K562 (cell line): ENCODE results near the gene TBCC. TPM values are rescaled to one million over a fixed set of nuclear protein-coding genes. Genes with fewer than 3 reads are reported as not detected.

Experiments used
- BCOR ChIP-seq: fragments of 450-650 bp; IDR thresholded peaks from 2 replicates; pipeline ENCODE4 v1.6.1; 2016
- CUX1 ChIP-seq: fragments of 200-800 bp; sonication (Bioruptor generic); IDR thresholded peaks from 2 replicates; pipeline ENCODE4 v1.6.1; 2016; ENCODE audit warnings: missing genetic modification characterization, missing compliant biosample characterization
- ILK ChIP-seq: fragments of 450-650 bp; IDR thresholded peaks from 2 replicates; pipeline ENCODE4 v1.6.1; 2016; ENCODE audit warnings: missing genetic modification characterization, low read depth, mild to moderate bottlenecking, missing compliant biosample characterization, moderate library complexity, borderline replicate concordance
- MBD1 ChIP-seq: fragments of 250-450 bp; sonication (Bioruptor Pico); IDR thresholded peaks from 2 replicates; pipeline ENCODE4 v1.8.0; 2022; ENCODE audit warnings: inconsistent platforms
- PHB2 ChIP-seq: fragments of 450-650 bp; IDR thresholded peaks from 2 replicates; pipeline ENCODE4 v1.6.1; 2017; ENCODE audit warnings: low read depth
- PHF8 ChIP-seq: fragments of 200-600 bp; sonication (generic); IDR thresholded peaks from 2 replicates; pipeline ENCODE4 v1.6.1; 2012; ENCODE audit warnings: mixed run types, mild to moderate bottlenecking, inconsistent platforms, low read length, moderate library complexity, borderline replicate concordance
- SMAD1 ChIP-seq: fragments of 150-350 bp; IDR thresholded peaks from 2 replicates; pipeline ENCODE4 v1.6.1; 2014; ENCODE audit warnings: low read length, low read depth; ENCODE audit not compliant: partially characterized antibody
- VEZF1 ChIP-seq: fragments of 200-800 bp; sonication (Bioruptor generic); IDR thresholded peaks from 2 replicates; pipeline ENCODE4 v1.6.1; 2017; ENCODE audit warnings: missing genetic modification characterization, missing compliant biosample characterization
- YY1 ChIP-seq, 3 experiments: IDR thresholded peaks; 2 replicates each; pipeline ENCODE4 v1.6.1; 2011; ENCODE audit warnings: low read length in 2 of 3, mild to moderate bottlenecking in 2 of 3, moderate library complexity in 2 of 3, borderline replicate concordance in 1 of 3, control low read depth in 1 of 3, low read depth in 1 of 3; ENCODE audit not compliant: insufficient read depth in 3 of 3, insufficient replicate concordance in 2 of 3, control insufficient read depth in 1 of 3, insufficient read length in 1 of 3; ENCODE audit errors: extremely low read depth in 1 of 3
- ZFP30 ChIP-seq: fragments of 250-450 bp; sonication (Bioruptor Pico); IDR thresholded peaks from 2 replicates; pipeline ENCODE4 v1.8.0; 2022; ENCODE audit warnings: moderate library complexity, mild to moderate bottlenecking, inconsistent platforms, borderline replicate concordance
- ZNF57 ChIP-seq: fragments of 450-650 bp; formaldehyde crosslinking; IDR thresholded peaks from 2 replicates; pipeline ENCODE4 v1.4.0; 2020; ENCODE audit warnings: mild to moderate bottlenecking, moderate library complexity
- polyA plus RNA-seq, 8 experiments: library from polyadenylated mRNA; depleted of rRNA in 4 of 8; stranded (reverse) in 5 of 8; unstranded in 3 of 8; fragments of >200 nt; fragmentation: Nextera tagmentation in 2 of 8; fragmentation: Illumina TruSeq in 1 of 8; extraction: Ambion mirVana in 2 of 8; extraction: Trizol in 1 of 8; gene quantifications; 2 replicates each; pipeline versions ENCODE4 v1.2.1 to v1.2.3, GENCODE V29; 2011 to 2014; ENCODE audit warnings: inconsistent platforms in 1 of 8, missing spikeins in 1 of 8
- total RNA-seq, 7 experiments: library from RNA; depleted of rRNA in 6 of 7; stranded (reverse); fragments of >200 nt in 6 of 7; fragmentation: Illumina TruSeq in 2 of 7; extraction: Trizol in 2 of 7; gene quantifications; 2 replicates each; pipeline versions ENCODE4 v1.2.1 to v1.2.3, GENCODE V29; 2011 to 2021; ENCODE audit warnings: low replicate concordance in 1 of 7

The TBCC gene
- total and polyA plus RNA-seq, 9 of the 15 experiments (the other 6 are each of a cell fraction or from before 2014, with no cell fraction given), result 2.8 to 34.1 (median 23.3) TPM

GRCh38 chr6:42745640-42746462, at the start of gene TBCC (continued):
- TF ChIP-seq MBD1 (CRISPR knock-in tag) (no peak), BCOR (no peak; the same call in 1 of the 2 replicates), ZFP30 (no peak), YY1 (IDR thresholded peaks at IDR 0.05; ENCODE audit: borderline replicate concordance in 1 of 3, control insufficient read depth in 1 of 3, extremely low read depth in 1 of 3, insufficient read depth in 3 of 3, insufficient read length in 1 of 3, insufficient replicate concordance in 2 of 3, low read depth in 1 of 3, low read length in 2 of 3) (peak; percentile 66 to 98 (median 94)), CUX1 (no peak), SMAD1 (peak; percentile 86), ZNF57 (no peak), PHB2 (no peak), ILK (tag) (no peak), VEZF1 (CRISPR knock-in tag) (peak; percentile 97), PHF8 (peak; percentile 92)
